Activated CD4-positive, alpha-beta T cell treated with anti-CD3 and anti-CD28 coated beads, Interleukin-2, amount 50 U/mL, for 4 hours (primary cell): ENCODE measurements around the gene PRR29.
"Not testable (repeated sequence)": the region's sequence is repeated elsewhere in the genome, so short reads cannot be mapped to it uniquely, and the experiment has no call there.

ENCODE experiments used
- DNase-seq, 2 experiments: peaks; one replicate each; pipeline ENCODE4 v3.0.0-alpha.2; 2020

The PRR29 gene

DNA sequence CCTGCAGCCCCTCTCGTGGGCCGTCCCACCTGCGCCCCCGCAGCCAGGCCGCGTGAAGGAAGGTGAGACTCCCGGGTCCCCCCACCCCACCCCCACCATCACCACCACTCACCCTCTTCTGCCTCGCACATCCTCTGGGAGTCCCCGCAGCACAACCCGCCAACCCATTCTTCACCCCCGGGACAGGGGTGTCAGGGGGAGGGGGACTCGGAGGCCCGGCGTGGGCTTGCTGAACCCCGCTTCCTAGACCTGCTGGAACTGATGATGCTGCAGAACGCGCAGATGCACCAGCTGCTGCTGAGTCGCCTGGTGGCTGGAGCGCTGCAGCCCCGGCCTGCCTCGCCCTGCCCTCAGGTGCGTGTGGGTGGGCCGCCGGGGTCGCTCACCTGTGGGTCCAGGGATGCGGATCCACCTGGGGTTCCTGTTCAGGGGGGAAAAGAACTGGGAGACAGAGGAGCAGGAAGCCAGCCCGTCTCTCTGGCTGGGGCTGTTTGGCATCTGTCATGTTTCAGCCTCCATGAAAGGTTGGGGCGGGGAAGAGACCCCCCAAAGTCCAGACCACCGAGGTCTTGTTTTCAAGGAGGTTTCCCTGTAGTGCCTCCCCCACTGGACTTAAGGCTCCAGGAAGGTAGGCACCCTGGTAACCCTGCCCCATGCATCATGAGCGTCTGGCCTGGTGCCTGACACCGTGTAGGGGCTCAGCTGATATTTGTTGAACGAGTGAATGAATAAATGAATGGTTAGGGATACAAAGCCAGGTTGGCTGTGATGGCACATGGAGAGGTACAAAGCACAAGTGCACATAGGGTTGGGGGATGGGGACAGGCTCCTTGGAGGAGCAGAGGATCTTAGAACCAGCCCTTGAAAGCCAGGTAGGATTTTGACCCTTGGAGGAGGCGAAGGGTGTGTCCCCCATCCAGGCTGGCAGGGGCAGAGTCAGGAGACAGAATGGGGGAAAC is 849 bp downstream of the PRR29 start:
- no peak for DNase-seq

DNA sequence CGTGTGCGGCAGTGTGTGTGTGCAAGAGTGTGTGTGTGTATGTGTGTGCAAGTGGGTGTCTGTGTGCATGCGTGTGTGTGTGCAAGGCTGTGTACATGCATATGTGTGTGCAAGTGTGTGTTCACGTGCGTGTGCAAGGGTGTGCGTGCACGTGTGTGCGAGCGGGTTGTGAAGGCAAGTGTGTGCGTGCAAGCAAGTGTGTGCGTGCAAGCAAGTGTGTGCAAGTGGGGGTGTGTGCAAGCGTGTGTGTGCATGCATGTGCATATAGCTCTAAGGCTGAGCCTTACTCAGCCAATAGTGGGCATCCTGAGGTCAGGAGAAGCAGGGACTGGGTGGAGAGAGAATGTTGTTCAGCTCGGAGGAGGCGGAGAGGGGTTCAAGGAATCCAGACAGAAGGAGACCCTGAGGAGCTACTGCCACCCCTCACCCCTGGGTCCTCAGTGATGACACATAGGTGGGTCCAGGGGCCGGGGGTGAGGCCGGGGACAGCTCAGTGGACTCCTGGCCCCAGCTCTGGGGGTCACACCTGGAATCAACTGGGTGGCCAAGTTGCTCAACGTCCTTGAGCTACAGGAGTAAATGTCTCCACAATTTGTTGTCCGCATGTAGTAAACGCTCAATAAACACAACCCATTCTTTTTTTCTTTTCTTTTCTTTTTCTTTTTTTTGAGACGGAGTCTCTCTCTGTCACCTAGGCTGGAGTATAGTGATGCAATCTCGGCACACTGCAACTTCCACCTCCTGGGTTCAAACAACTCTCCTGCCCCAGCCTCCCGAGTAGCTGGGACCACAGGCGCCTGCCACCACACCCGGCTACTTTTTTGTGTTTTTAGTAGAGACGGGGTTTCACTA is 1.8 kb downstream of the PRR29 start:
- DNase-seq = no peak

DNA sequence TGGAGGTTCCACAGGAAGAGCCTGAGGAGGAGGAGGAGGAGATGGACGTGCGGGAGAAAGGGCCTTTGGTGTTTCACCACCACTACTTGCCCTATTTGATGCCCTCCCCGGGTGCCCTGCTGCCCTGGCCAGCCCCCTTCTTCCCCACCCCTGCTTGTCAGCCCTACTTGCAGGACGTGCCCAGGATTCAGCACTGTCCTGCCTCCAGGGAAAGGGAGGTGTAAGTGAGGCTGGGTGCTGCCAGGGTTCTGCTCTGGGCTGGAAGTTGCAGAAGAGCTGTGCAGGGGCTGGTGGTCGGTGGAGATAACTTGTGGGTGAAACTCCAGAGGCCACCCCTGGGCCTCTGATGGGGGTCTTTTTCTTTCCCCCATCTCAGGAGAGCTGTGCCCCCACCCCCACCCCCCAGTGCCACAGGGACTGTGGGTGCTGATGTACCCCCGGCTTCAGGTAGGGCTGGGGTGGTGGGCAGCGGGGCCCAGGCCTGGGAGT is 3.0 kb downstream of the PRR29 start:
- no peak for DNase-seq

DNA sequence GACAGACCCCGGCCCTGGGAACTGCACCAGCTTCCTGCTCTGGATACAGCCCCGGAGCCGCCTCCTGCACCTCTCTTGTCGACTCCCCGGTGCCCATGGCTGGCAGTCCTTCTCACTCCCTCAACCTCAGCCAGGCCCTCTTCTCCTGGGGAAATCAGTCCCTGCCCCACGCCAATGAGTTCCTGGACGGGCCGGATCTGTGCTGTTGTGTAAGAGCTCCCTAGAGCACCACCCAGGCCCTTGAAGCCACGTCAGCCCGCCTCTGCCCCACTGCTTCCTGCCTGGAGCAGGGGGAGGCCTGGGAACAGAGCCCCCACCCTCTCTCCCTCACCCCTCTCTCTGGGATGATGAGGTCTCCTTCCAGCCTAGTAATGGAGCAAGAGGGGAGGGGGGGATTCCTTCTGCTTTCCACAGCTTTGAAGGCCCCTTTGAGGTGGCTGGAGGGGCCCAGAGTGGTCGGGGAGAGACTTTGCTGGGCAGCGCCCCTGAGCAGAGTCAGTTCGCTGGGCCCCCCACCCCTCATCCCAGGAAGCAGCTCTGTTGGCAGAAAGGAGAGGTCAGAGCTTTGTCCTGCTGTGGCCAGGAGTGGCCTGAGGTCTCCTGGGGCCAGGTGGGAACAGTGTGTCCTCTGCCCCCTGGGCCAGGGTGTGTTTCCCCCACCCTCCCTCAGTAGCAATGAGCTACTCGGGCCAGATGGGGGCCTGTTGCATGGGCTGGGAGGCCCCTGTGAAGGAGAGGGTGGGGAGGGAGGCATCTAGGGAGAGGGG is 3.8 kb downstream of the PRR29 start:
- no peak for DNase-seq

DNA sequence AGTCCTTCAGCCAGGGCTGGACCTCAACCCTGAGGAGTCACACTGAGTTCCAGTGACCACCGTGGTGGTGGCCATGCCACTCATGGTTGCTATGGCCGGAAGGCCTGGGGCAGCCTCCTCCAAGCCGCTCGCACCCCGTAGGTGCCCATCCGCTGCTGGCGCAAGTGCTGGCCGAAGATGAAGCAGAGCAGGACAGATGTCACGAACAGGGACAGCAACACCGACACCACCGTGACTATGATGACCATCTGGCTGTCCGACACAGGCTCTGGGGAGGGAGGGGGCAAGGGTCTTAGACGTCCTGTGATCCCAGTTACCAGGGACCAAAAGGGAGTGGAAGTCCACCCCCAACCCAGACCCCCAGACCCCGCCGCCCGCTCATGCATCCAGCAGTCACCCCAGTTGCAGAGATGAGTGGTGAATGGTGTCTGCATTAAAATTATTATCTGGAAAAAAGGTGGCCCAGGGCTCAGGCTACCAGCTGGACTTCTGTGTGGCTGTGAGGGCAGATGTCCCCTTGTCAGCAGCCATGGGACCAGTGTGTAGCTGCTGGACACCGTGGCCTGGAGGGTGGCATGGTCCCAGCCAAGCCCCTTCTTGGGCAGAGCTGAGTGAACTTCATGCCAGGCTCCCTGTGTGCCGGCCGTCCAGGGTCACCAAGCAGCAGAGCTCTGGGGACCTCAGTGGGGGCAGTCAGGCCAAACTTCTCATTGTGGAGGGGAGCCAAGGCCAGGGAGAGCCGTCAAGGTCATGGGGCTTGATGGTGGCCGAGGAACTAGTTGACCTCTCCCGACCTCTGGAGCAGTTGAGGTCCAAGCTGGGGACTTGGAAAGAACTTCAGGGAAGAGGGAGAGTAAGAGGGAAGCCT is 4.7 kb downstream of the PRR29 start:
- no peak for DNase-seq

DNA sequence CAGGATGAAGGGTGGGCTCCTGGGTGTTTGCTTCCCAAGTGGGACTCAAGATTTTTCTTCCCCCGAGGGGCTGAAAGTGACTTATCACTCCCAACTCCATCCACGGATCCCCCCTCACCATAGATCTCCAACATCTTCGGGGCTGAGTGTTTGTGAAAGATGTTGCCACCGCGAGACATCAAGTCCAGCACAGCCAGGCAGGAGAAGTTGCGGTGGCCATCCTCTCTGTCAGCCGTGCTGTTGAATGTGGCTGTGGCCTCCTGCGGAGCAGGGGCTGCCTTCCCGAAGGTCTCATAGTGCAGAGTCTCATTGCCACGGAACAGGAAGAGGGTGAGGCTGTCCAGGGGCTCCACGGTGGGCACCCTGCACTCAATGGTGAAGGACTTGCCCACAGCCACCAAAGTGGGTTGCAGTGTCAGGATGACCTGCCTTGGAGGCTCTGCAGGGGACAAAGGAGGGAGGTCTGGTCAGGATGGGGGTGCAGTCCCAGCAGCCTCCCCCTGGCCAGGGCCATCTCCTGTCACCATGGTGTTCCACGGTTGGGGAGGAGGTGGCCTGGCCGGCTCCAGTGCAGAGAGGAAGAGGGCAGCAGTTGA is 5.5 kb downstream of the PRR29 start:
- no peak for DNase-seq

DNA sequence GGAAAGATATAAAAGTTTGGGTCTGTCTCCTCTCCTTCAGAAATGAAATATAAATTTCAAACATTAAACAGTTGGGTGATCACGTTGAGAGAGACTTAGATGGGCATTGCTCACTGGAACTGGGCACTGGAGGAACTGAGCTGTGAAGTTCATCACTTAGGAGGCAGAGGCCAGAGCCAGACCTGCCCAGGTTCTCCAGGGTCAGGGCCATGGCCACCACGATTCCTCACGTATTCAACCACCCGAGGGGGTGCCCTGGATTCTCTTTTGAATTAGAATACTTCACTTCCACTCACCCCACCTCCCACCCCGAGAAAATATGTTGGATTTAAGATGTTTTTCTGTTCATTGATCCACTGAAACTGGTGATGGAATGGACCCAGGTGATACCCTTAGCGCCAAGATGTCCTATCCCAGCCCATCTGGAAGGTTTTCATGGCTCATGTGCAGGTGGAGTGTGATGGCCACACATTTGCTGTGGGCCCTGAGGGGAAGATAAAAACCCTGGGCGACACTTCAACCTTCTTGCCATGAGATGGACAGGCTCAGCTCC is 6.1 kb downstream of the PRR29 start:
- DNase-seq = no peak

DNA sequence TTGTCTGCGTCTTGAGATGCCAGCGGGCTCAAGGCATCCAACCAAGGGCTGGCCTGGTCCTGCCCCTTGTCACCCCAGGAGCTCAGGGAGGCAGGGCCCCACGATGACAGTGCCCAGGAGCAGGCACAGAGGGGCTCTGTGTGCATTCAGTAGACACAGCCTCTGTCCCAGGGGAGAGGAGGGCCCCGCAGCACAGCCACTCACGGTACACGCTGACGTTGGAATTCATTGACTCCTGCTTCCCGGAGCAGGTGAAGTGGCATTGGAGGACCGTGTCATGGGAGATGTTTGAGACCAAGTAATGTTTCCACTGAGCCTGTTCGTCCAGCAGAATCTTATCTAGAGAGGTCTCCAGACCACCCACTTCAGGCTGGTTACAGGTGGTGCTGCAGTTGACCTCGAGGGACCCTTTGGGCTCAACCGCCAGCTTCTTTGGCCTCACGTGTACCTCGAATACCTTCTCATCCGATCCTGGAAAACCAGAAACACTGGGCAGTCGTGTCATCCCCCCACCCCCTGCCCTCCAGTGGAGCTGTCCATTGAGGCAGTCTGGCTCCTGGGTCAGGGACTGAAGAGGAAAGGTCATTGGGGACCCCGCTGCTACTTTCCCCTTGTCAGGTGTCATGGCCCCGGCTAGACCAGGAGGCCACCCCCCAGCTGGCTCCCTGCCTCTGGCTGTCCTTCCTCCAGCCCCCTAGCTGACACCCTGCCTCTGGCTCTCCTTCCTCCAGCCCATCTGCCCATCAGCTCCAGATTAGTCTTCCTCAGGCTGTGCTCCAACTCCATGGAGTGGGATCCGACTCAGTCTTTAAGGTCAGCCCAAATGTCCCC is 7.0 kb downstream of the PRR29 start:
- no peak for DNase-seq

DNA sequence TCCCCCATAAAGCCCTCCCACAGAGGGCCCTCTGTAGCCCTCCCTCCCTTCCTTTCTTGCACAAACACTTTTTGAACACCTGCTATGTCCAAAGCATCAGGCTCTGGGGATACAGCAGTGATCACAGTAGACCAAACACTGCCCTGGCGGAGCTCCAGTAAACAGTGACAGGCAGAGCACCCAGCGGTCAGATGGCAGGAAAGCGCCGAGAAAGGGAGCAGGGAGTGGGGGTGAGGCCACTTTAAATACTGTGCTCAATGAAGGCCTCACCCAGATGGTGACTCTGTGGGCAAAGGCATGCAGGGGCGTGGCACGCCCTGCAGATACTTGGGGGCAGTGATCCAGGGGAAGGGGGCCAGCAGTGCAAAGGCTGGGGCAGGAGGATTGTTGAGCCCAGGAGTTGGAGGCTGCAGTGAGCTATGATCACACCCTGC is 7.6 kb downstream of the PRR29 start:
- DNase-seq = no peak

DNA sequence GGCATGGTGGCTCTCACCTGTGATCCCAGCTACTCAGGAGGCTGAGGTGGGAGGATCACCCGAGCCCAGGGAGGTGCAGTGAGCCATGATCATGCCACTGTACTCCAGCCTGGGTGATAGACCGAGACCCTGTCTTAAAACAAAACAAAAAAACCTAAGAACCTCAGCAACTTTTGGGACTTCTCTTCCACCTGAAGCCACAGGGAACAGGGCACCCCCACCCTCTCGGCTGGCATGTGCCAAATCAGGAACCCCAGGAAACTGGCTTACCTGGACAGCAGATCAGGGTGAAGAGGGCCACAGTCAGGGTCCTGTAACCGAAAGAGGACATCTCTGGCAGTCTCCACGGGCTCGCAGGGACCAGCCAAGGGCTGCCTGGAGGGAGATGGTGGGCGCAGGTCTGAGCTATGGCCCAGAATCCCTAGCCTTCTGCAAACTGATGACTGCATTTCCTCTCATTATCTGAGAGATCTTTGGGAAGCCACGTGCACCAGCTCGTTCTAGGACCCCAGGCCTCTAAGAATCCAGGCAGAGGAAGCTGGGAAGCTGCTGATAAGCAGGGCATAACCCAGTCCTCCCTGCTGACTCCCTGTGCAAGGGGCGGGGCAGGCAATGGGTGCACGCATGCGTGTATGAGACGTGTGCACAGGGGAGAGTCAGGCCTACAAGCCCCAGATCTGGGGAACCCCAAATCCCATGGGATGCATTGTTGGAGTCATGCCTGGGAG is 8.4 kb downstream of the PRR29 start:
- no peak for DNase-seq

DNA sequence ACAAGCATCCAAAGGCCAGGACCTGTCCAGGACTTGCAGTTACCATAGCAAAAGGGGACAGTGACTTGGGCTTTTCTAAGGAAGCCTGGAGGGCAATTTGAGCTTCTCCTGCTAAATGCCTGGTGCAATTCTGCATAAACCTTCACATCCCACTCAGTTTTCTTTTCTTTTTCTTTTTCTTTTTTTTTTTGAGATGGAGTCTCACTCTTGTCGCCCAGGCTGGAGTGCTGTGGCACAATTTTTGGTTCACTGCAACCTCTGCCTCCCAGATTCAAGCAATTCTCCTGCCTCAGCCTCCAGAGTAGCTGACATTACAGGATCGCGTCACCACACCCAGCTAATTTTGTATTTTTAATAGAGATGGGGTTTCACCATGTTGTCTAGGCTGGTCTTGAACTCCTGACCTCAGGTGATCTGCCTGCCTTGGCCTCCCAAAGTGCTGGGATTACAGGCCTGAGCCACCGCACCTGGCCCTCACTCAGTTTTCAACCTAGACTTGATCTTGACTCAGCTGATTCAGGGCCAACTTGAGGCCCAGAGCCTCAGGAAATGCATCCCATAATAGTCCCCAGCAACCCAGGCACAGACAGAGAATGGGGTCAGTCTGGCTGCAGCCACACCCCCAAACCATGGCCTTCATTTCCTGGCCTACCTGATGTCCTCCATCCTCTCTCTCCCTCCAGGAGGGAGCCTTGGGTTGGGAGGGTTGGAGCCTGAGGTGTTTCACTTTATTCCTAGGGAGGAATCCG is 9.1 kb downstream of the PRR29 start:
- not testable (repeated sequence) for DNase-seq

DNA sequence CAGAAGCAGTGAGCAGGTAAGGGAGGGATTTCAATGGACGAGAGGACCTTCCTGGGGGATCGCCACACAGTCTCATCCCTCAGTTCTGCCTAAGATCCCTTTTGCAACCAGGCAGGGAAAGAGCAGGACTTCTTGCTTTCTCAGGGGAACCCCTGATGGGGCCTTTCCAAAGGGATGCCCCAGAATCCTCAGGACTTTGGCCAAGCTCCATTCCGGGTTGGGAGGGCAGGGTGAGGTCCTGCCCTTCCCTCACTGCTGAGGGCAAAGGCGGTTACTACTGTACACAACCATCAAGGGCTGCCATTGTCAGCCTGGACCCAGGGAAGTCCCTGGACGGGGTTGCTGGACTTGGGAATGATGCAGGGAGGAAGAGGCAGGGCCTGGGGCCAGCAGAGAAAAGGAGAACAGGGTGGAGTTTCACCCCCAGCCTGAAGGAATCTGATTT is 9.7 kb downstream of the PRR29 start:
- no peak for DNase-seq

DNA sequence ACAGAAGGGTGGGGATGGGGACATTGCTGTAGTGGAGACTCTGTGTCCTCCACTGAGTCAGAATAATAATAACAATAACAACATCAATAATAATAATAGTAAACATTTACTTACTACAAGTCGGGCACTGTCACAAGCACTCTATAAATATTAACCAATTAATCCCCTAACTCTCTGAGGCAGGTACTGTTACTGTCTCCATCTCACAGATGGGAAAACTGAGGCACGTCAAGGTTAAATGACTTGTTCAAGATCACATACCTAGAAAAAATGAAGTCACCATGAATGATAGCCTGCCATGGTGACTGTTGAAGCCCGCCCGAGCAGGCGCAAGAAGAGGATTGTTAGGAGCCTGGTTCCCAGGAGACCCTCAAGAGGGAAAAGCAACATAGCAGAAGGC is 10.2 kb downstream of the PRR29 start:
- DNase-seq = no peak

DNA sequence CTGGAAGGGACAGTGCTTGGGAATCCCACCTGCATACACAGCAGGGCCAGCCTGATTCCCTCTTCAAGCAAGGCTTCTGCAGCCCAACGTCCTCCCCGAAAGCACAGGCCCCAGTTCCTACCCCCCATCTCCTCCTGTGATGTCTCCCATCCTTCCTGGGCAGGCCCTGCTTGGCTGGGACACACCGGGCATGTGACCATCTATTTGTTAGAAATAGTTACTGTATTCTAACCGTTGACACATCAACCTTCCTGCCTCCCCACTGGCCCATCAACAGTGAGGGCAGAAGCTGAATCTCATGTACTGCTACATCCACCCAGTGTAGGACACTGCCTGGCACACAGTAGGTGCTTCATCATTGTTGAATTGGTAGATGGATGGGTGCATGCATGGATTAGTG is 10.7 kb downstream of the PRR29 start:
- no peak for DNase-seq

DNA sequence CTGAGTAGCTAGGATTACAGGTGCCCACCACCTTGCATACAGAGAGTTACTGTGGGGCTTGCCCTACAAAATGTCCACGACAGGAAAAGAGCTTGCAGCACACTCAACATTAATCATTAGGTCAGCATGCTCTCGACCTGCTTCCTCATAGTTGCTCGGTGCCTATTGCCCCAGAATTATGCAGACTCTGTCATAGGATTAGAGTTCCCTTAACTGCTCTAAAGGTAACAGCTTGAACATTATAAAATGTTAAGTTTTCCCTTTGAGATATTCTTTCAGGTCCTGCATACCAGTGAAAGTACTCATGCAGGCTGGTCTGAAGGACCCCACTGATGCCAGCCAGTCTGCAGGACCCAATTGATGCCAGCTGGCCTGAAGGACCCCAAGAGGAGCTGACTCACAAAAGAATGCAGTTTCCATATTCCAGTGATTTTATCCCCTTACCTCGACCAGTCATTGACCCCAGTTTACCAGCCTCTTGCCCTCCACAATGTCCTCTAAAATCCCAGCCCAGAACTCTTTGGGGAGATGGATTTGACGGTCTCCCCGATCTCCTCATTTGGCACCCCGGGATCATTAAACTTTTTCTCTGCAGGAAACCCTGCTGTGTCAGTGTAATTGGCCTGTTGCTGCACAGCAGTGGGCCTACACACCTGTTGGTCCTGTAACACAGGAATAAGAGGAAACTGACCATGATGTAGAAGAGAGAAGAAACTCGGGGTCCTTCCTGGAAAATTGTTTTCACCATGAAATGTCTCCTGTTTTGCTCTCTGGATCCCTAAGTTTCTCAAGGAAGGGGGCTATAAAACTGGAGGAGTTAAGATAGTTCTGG is 11.6 kb downstream of the PRR29 start:
- DNase-seq = no peak

DNA sequence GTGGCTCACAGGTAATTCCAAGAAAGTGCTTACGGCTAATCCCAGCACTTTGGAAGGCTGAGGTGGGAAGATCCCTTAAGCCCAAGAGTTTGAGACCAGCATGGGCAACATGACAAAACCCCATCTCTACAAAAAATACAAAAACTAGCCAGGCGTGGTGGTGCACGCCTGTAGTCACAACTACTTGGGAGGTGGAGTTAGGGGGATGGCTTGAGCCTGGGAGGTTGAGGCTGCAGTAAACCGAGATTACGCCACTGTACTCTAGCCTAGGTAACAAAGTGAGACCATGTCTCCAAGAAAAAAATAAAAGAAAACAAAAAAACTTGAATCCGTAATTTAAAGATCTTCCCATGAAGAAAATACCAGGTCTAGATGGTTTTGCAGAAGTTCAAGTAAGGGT is 17.3 kb downstream of the PRR29 start:
- no peak for DNase-seq

DNA sequence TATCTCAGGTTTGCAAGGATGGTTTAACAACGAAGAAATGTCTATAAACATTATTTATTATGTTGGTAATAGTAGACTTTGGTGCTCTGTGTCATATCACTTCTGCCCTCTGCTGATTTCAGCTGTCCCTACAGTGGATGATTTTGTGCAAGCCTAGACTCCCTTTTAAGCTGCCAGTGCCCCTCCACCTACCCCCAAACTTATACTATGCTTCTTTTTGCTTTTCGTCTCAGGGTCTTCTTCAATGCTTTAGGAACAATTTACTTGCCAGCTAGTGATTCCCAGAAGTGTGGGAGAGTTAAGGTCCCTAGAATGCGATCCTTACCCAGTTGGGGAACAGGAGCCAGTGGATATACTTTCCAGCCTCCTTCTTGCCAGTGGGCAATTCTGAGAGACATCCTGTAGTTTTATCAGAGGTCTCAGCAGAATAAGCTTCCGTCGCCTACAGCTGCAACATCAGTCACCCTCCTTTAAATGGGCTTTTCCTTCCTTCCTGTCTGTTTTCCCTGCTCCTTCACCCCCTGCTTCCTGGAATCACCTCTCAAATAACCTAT is 18.2 kb downstream of the PRR29 start:
- DNase-seq = no peak
